Fibroblast of gingiva (primary cell): ENCODE data around the gene SLC25A22.
A peak's percentile ranks its signal among the peaks of the same experiment; 100 is the strongest.

Source experiments
- DNase-seq: peaks from one replicate; pipeline ENCODE4 v3.0.0-alpha.2; 2011; ENCODE audit warnings: low read depth

Gene SLC25A22

GRCh38 chr11:803467-803742 lies 5.3 kb upstream of the SLC25A22 start:
- no peak for DNase-seq

GRCh38 chr11:802693-803466 lies 4.8 kb upstream of the SLC25A22 start:
- no peak for DNase-seq

- DNase-seq = no peak
Measured at GRCh38 chr11:802018-802617, 4.0 kb upstream of the SLC25A22 start.

GRCh38 chr11:801097-801780 lies 3.2 kb upstream of the SLC25A22 start:
- DNase-seq = no peak

GRCh38 chr11:800473-800872 lies 2.4 kb upstream of the SLC25A22 start:
- DNase-seq = no peak

GRCh38 chr11:799641-800316 lies 1.7 kb upstream of the SLC25A22 start:
- no peak for DNase-seq

- peak; percentile 75 for DNase-seq
Measured at GRCh38 chr11:797296-798092, 587 bp downstream of the SLC25A22 start.

- DNase-seq = no peak
Measured at GRCh38 chr11:796565-797295, 1.4 kb downstream of the SLC25A22 start.

GRCh38 chr11:795634-796564 lies 2.2 kb downstream of the SLC25A22 start:
- peak; percentile 77 for DNase-seq

- DNase-seq = no peak
Measured at GRCh38 chr11:794766-795633, 3.1 kb downstream of the SLC25A22 start.

- no peak for DNase-seq
Measured at GRCh38 chr11:794013-794765, 3.9 kb downstream of the SLC25A22 start.

- no peak for DNase-seq
Measured at GRCh38 chr11:793556-793955, 4.5 kb downstream of the SLC25A22 start.

- no peak for DNase-seq
Measured at GRCh38 chr11:792873-793272, 5.2 kb downstream of the SLC25A22 start.

- no peak for DNase-seq
Measured at GRCh38 chr11:792535-792821, 5.6 kb downstream of the SLC25A22 start.

- DNase-seq = no peak
Measured at GRCh38 chr11:791658-792534, 6.2 kb downstream of the SLC25A22 start.

GRCh38 chr11:790721-791564 lies 7.1 kb downstream of the SLC25A22 start:
- DNase-seq = peak; percentile 64

- peak; percentile 53 for DNase-seq
Measured at GRCh38 chr11:789943-790342, 8.1 kb downstream of the SLC25A22 start, which contains the start of gene CEND1. TSS of gene CEND1 (minus strand) at chr11:790090. CDS start at chr11:788576, 1,514 bp downstream.
